DMS153 (cell line): Measurements from ENCODE around the gene GPR139.

Experiments used
- DNase-seq: peaks from one replicate; lab custom pipeline; 2025; lab: John Stamatoyannopoulos, UW

The GPR139 gene

DNA sequence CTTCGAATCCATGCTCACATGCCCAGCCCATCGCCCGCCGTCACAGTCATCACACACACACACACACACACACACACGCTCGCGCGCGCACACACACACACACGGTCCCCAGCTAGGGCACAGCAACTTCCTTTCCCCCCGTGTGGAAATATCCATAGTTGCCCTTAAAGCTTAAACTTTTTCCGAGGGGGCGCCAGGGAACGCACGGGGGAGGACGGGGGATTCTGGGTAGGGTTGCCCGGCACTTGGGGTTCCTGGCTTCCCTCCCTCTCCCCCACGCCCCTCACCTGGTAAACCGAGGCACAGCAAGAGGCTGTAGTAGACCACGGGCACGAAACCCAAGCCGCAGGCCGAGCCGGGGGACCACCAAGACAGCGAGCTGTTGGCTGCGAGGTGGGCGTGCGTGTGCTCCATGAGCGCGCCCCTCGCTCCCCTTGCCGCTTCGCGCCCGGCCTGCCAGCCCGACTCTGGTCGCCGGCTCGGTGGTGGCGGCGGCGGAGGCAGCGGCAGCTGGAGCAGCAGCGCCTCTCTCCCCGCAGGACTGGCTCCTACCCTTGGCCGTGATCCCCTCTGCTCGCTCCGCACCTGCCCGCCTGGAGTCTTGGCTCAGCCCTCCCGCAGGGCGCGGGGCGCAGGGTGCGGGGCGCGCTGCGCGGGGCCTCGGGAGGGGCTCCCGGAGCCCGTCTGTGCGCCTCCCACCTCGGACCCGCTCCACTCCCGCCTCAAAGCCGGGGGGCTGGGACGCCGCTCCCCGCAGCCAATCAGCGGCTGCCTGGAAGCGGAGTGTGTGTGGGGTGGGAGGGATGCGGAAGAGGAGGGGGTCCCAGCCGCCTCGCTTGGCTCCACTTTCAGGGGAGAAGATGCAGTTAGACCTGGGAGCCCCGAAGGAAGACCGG is at the start of gene GPR139:
GPR139 (minus strand) TSS at position 688 of the 896 bp plus-strand sequence; CDS start at position 414, 274 bp downstream.
- DNase-seq, result no peak

GRCh38 chr16:20122011-20122410 is 48.3 kb upstream of the GPR139 start:
- DNase-seq, result no peak

DNA sequence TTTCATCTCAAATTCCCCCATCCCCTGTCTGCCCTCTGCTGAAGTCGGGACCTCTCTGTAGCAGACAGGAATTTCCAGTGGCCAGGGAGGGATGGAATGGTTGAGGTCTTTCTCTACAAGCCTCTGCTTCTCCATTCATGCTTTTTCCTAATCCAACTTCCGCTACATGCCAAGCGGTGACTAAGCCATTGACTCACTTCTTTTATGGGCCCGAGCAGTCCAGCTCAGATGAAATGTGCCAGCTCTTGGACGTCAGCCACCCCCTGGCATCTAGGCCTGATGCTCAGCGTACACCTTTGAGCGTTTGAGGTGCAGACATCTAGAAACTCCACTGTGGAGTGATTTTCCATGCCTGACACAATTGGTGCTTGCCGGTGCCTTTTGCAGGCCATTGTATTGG is 40.7 kb upstream of the GPR139 start:
- no peak for DNase-seq

- DNase-seq, result no peak
These were observed 37.5 kb upstream of the GPR139 start for GRCh38 chr16:20111143-20111542.

- no peak for DNase-seq
These were observed 33.4 kb upstream of the GPR139 start for GRCh38 chr16:20107083-20107482.

GRCh38 chr16:20104563-20105183 is 31.0 kb upstream of the GPR139 start:
- no peak for DNase-seq

- DNase-seq, result no peak
These were observed 28.8 kb upstream of the GPR139 start for GRCh38 chr16:20102521-20102920.

- DNase-seq, result no peak
These were observed 28.3 kb upstream of the GPR139 start for GRCh38 chr16:20102021-20102420.

DNA sequence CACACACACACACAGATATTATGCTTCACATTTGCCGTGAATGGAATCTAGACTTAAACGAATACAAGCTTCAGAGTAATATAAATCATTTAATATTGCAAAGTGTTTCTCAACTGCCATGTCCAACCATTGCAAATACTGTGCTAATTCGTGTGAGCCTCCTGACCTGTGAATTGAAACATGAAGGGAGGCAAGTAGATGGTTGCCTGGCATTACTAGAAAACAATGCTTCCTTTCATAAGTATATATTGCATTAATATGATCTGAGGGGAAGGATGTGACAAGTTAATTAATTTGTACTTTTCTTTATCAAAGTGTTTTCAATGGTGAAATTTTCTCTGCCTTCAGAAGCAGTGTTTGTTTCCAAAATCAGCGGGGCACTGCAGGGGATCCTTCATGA is 25.7 kb upstream of the GPR139 start:
- no peak for DNase-seq

- no peak for DNase-seq
These were observed 20.5 kb upstream of the GPR139 start for GRCh38 chr16:20094157-20094556.

- no peak for DNase-seq
These were observed 15.7 kb upstream of the GPR139 start for GRCh38 chr16:20089246-20089965.

- DNase-seq, result peak; percentile 6
These were observed 11.0 kb upstream of the GPR139 start for GRCh38 chr16:20084624-20085226.

DNA sequence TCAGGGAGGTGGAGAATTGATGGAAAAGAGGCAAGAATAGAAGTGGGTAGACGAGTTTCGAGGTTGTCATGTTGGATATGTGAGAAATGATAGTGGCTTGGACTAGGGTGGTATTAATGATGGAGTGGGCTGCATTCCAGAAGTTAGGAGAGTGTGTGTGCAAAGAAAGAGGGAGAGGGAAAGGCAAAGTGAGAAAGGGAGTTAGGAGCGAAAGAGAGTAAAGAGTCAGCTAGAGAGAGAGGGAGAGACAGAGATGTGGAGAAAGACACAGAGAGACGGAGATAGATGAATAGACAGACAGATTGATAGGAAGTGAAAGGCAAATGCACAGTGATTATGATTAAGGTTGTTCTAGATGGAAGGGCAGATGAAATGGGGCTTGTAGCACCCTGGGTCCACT is 5.4 kb upstream of the GPR139 start:
- no peak for DNase-seq

GRCh38 chr16:20075243-20075642 is 1.6 kb upstream of the GPR139 start:
- DNase-seq, result no peak

- DNase-seq, result no peak
These were observed 655 bp upstream of the GPR139 start for GRCh38 chr16:20074099-20074991.

- DNase-seq, result no peak
These were observed 852 bp downstream of the GPR139 start for GRCh38 chr16:20072874-20073202.

DNA sequence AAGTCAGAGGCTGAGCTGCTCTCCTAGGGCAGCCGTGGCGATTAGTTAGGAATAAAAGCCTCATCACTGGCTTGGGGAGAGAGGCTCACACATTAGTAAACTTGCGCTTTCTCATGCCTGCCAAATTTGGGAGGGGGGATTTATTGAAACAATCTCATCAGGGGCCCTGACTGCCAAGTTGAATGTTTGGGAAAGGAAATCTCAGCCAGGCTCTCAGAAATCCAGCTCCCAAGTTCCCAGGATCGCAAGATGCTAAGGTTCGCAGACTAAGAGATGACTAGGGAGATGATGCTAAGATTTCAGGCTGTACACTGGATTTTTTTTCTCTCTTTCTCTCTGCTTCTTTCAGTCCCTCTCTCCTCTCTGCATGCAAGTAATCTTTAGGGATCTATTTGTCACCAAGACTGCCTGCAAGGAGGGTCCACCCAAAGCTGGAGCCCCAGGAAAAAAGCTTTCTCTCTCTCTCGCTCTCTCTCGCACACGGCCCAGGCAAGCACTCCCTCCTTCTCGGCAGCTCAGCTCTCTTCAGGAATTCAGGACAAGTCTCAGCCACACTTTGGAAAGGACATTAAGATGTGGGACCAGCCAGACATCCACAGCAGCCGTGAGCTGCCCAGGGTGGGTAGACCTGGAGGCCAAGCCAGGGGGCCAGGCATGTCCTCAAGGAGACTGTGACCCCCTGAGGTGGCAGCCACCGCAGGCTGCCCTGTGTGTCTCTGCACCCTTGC is 1.4 kb downstream of the GPR139 start:
- no peak for DNase-seq

GRCh38 chr16:20064931-20065330 is 8.8 kb downstream of the GPR139 start:
- no peak for DNase-seq

GRCh38 chr16:20064520-20064919 is 9.2 kb downstream of the GPR139 start:
- DNase-seq, result no peak

- DNase-seq, result no peak
These were observed 12.6 kb downstream of the GPR139 start for GRCh38 chr16:20061132-20061531.

GRCh38 chr16:20056436-20056835 is 17.3 kb downstream of the GPR139 start:
- DNase-seq, result no peak
